Smooth muscle cell (in vitro differentiated cells): ENCODE results near the gene NFATC3. TPM values are rescaled to one million over a fixed set of nuclear protein-coding genes. Genes with fewer than 3 reads are reported as not detected.
A peak's percentile ranks its signal among the peaks of the same experiment; 100 is the strongest.

Experiments
- DNase-seq: peaks from one replicate; lab custom pipeline; 2025; ENCODE audit not compliant: unreplicated experiment; lab: John Stamatoyannopoulos, UW
- H2AFZ ChIP-seq: fragments of 200-600 bp; sonication (generic); 2 replicates; pipeline ENCODE4 v1.6.0; 2016; ENCODE audit warnings: antibody characterized with exemption, low read depth, mild to moderate bottlenecking
- H3F3A ChIP-seq: fragments of 200-600 bp; sonication (generic); 2 replicates; pipeline ENCODE4 v1.6.0; 2017; ENCODE audit warnings: antibody characterized with exemption, low read depth
- H3K27ac ChIP-seq: fragments of 200-600 bp; sonication (generic); 2 replicates; pipeline ENCODE4 v1.5.1; 2016; ENCODE audit warnings: low read depth, mild to moderate bottlenecking
- H3K27me3 ChIP-seq: fragments of 200-600 bp; sonication (generic); 2 replicates; pipeline ENCODE4 v1.6.1; 2016; ENCODE audit warnings: low read depth, mild to moderate bottlenecking
- H3K36me3 ChIP-seq: fragments of 200-600 bp; sonication (generic); 2 replicates; pipeline ENCODE4 v1.5.1; 2016; ENCODE audit warnings: low read depth
- H3K4me1 ChIP-seq: fragments of 200-600 bp; sonication (generic); 2 replicates; pipeline ENCODE4 v1.5.1; 2016; ENCODE audit warnings: low read depth
- H3K4me2 ChIP-seq: fragments of 200-600 bp; sonication (generic); 2 replicates; pipeline ENCODE4 v1.6.0; 2016; ENCODE audit warnings: mild to moderate bottlenecking
- H3K4me3 ChIP-seq: fragments of 200-600 bp; sonication (generic); 2 replicates; pipeline ENCODE4 v1.5.1; 2016; ENCODE audit warnings: mild to moderate bottlenecking
- H3K79me2 ChIP-seq: fragments of 200-600 bp; sonication (generic); 2 replicates; pipeline ENCODE4 v1.6.0; 2016; ENCODE audit warnings: low read depth, mild to moderate bottlenecking
- H3K9ac ChIP-seq: fragments of 200-600 bp; sonication (generic); 2 replicates; pipeline ENCODE4 v1.6.0; 2016; ENCODE audit warnings: low read depth
- H3K9me3 ChIP-seq: fragments of 200-600 bp; sonication (generic); replicated peaks from 2 replicates; pipeline ENCODE4 v1.5.1; 2016; ENCODE audit warnings: low read depth
- H4K20me1 ChIP-seq: fragments of 200-600 bp; sonication (generic); 2 replicates; pipeline ENCODE4 v1.6.0; 2016; ENCODE audit warnings: low read depth
- CTCF ChIP-seq: fragments of 200-600 bp; sonication (generic); IDR thresholded peaks from 2 replicates; pipeline ENCODE4 v1.5.1; 2017; ENCODE audit warnings: borderline replicate concordance, mild to moderate bottlenecking, antibody characterized with exemption; ENCODE audit not compliant: insufficient read depth, poor library complexity, severe bottlenecking
- WGBS: methylation state at CpG from one replicate; pipeline ENCODE4 v1.1.7; 2016; ENCODE audit warnings: low lambda C conversion rate; 5-methylcytosine and 5-hydroxymethylcytosine counted together
- polyA plus RNA-seq: library from polyadenylated mRNA; unstranded; fragments of >200 nt; fragmentation: Nextera tagmentation; extraction: Ambion mirVana; gene quantifications from 2 replicates; pipeline ENCODE4 v1.2.1, GENCODE V29; 2016
- total RNA-seq: library from RNA; depleted of rRNA; stranded (reverse); fragments of >200 nt; gene quantifications from 2 replicates; pipeline ENCODE4 v1.2.3, GENCODE V29; 2014

The NFATC3 gene
- total and polyA plus RNA-seq, 2 experiments from 2014 or later = 14.7 to 30.2 TPM

- no peak overlapping the region for H2AFZ ChIP-seq
- WGBS = 97% methylated on average over 2 of the region's 2 CpGs
- H3K27ac ChIP-seq = no peak overlapping the region
- peaks cover 16% of the 10 kb centered on the region for H3F3A ChIP-seq
- peaks cover 18% of the 10 kb centered on the region for H3K79me2 ChIP-seq
- H4K20me1 ChIP-seq = peaks cover 15% of the 10 kb centered on the region
- H3K4me2 ChIP-seq = no peak overlapping the region
- no peaks in the 10 kb centered on the region for H3K27me3 ChIP-seq
- no peak for TF ChIP-seq CTCF
- peaks cover 25% of the 10 kb centered on the region for H3K4me1 ChIP-seq
- H3K9ac ChIP-seq = no peak overlapping the region
- H3K4me3 ChIP-seq = no peak overlapping the region
- no peaks in the 10 kb centered on the region for H3K36me3 ChIP-seq
- H3K9me3 ChIP-seq = no peaks in the 10 kb centered on the region
- DNase-seq = no peak
Measured at GRCh38 chr16:68082629-68083238, 2.4 kb upstream of the NFATC3 start.

GRCh38 chr16:68083239-68083781 lies 1.9 kb upstream of the NFATC3 start:
- Histone ChIP-seq H4K20me1 (peaks cover 18% of the 10 kb centered on the region), H3K9ac (peak overlapping the region; percentile 16), H3K27me3 (no peaks in the 10 kb centered on the region), H3K9me3 (no peaks in the 10 kb centered on the region), H3K4me1 (peaks cover 26% of the 10 kb centered on the region), H3K4me2 (peak overlapping the region; percentile 87), H3K36me3 (no peaks in the 10 kb centered on the region), H3K4me3 (no peak overlapping the region), H2AFZ (no peak overlapping the region), H3K27ac (peak overlapping the region; percentile 83), H3K79me2 (peaks cover 23% of the 10 kb centered on the region), H3F3A (peaks cover 16% of the 10 kb centered on the region)
- TF ChIP-seq CTCF = no peak
- WGBS = 79% methylated on average over 4 of the region's 4 CpGs
- DNase-seq = no peak

- DNase-seq = no peak
- Histone ChIP-seq H3K9ac (peak overlapping the region; percentile 69), H3F3A (peaks cover 16% of the 10 kb centered on the region), H3K4me3 (peak overlapping the region; percentile 96), H2AFZ (peak overlapping the region; percentile 94), H3K27ac (peak overlapping the region; percentile 83), H3K4me1 (peaks cover 26% of the 10 kb centered on the region), H4K20me1 (peaks cover 24% of the 10 kb centered on the region), H3K36me3 (no peaks in the 10 kb centered on the region), H3K9me3 (no peaks in the 10 kb centered on the region), H3K4me2 (peak overlapping the region; percentile 87), H3K27me3 (no peaks in the 10 kb centered on the region), H3K79me2 (peaks cover 30% of the 10 kb centered on the region)
- WGBS = 12% methylated on average over 21 of the region's 21 CpGs
- no peak for TF ChIP-seq CTCF
Measured at GRCh38 chr16:68083861-68084503, 1.2 kb upstream of the NFATC3 start.
